ENCODE measurements around the gene NFYA. TPM values are rescaled to one million over a fixed set of nuclear protein-coding genes. Genes with fewer than 3 reads are reported as not detected.

The NFYA gene
- total and polyA plus RNA-seq, 2 donors (not counting 1 experiment from before 2014, with no cell fraction given), result 23.3 to 44.3 TPM

- H3K36me3 ChIP-seq (replicated peaks in 1 of 2; ENCODE audit: control extremely low read depth in 1 of 2, control insufficient read depth in 1 of 2, extremely low read depth in 1 of 2, insufficient read depth in 2 of 2, low read length in 1 of 2), result no peaks in the 10 kb centered on the region
- no peak overlapping the region for H3K9ac ChIP-seq (ENCODE audit: low read length)
- H3K79me2 ChIP-seq (ENCODE audit: control insufficient read depth, insufficient read depth, low read length), result no peaks in the 10 kb centered on the region
- H3K9me3 Mint-ChIP-seq (ENCODE audit: insufficient read depth), result no peaks in the 10 kb centered on the region
- peaks cover 10% of the 10 kb centered on the region for H3K4me1 Mint-ChIP-seq
- CTCF ChIA-PET, result no interaction called here
- H3K4me1 ChIP-seq (ENCODE audit: control insufficient read depth in 2 of 2, insufficient read depth in 2 of 2, low read length in 2 of 2), result peaks cover 4 to 7% of the 10 kb centered on the region in 2 donors
- TF ChIP-seq, protein P1, sequence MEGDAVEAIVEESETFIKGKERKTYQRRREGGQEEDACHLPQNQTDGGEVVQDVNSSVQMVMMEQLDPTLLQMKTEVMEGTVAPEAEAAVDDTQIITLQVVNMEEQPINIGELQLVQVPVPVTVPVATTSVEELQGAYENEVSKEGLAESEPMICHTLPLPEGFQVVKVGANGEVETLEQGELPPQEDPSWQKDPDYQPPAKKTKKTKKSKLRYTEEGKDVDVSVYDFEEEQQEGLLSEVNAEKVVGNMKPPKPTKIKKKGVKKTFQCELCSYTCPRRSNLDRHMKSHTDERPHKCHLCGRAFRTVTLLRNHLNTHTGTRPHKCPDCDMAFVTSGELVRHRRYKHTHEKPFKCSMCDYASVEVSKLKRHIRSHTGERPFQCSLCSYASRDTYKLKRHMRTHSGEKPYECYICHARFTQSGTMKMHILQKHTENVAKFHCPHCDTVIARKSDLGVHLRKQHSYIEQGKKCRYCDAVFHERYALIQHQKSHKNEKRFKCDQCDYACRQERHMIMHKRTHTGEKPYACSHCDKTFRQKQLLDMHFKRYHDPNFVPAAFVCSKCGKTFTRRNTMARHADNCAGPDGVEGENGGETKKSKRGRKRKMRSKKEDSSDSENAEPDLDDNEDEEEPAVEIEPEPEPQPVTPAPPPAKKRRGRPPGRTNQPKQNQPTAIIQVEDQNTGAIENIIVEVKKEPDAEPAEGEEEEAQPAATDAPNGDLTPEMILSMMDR (IDR thresholded peaks at IDR 0.05), result no peak
- no peak for TF ChIP-seq EZH2 (IDR thresholded peaks at IDR 0.05; ENCODE audit: borderline replicate concordance, insufficient read depth, low read depth, low read length, poor library complexity, severe bottlenecking)
- DNase-seq, result no peak
- ATAC-seq (ENCODE audit: low read depth), result no peak
- H3K4me3 ChIP-seq (ENCODE audit: control extremely low read depth in 1 of 5, extremely low read depth in 1 of 5, insufficient read depth in 1 of 5, low read depth in 2 of 5, low read length in 4 of 5), result no peak overlapping the region
- intact Hi-C loops (cut with micrococcal nuclease), result no loop called here
- H3K4me2 ChIP-seq (replicated peaks; ENCODE audit: low read depth, low read length, poor library complexity, severe bottlenecking), result no peak overlapping the region
- no peaks in the 10 kb centered on the region for H3K27me3 ChIP-seq (replicated peaks in 1 of 4; ENCODE audit: control extremely low read depth in 1 of 4, control insufficient read depth in 3 of 4, insufficient read depth in 4 of 4, low read length in 3 of 4)
- no peak overlapping the region for H3K4me3 Mint-ChIP-seq
- H3K27ac Mint-ChIP-seq, result no peak overlapping the region
- 97% methylated on average over 13 of the region's 13 CpGs for WGBS (ENCODE audit: insufficient coverage)
- H3K27me3 Mint-ChIP-seq, result no peaks in the 10 kb centered on the region
- H3K27ac ChIP-seq (ENCODE audit: low read length in 2 of 2), result no peak overlapping the region
- no peaks in the 10 kb centered on the region for H3K9me3 ChIP-seq (ENCODE audit: control extremely low read depth in 1 of 3, control insufficient read depth in 2 of 3, insufficient read depth in 1 of 3, low read length in 2 of 3)
- POLR2A ChIA-PET, result no interaction called here
- H4K20me1 ChIP-seq (ENCODE audit: control insufficient read depth, insufficient read depth, low read length, poor library complexity, severe bottlenecking), result no peaks in the 10 kb centered on the region
- no peak overlapping the region for H2AFZ ChIP-seq (ENCODE audit: insufficient read depth, low read depth, low read length, poor library complexity, severe bottlenecking)
Observed at GRCh38 chr6:41033776-41034175, 39.0 kb upstream of the NFYA start.

- H2AFZ ChIP-seq (ENCODE audit: insufficient read depth, low read depth, low read length, poor library complexity, severe bottlenecking), result no peak overlapping the region
- H3K4me2 ChIP-seq (replicated peaks; ENCODE audit: low read depth, low read length, poor library complexity, severe bottlenecking), result no peak overlapping the region
- ATAC-seq (ENCODE audit: low read depth) (no peak), DNase-seq (no peak)
- no peak overlapping the region for H3K4me3 Mint-ChIP-seq
- no peaks in the 10 kb centered on the region for H4K20me1 ChIP-seq (ENCODE audit: control insufficient read depth, insufficient read depth, low read length, poor library complexity, severe bottlenecking)
- CTCF ChIA-PET, result interaction anchor here (1.0 to 3.0 kb wide), 5 partner anchors 9 to 284 kb away, joined by 3 to 23 read pairs (median 5); no protein-coding TSS in a partner anchor
- no peaks in the 10 kb centered on the region for H3K9me3 ChIP-seq (ENCODE audit: control extremely low read depth in 1 of 3, control insufficient read depth in 2 of 3, insufficient read depth in 1 of 3, low read length in 2 of 3)
- no peaks in the 10 kb centered on the region for H3K79me2 ChIP-seq (ENCODE audit: control insufficient read depth, insufficient read depth, low read length)
- no peak overlapping the region for H3K9ac ChIP-seq (ENCODE audit: low read length)
- TF ChIP-seq EZH2 (IDR thresholded peaks at IDR 0.05; ENCODE audit: borderline replicate concordance, insufficient read depth, low read depth, low read length, poor library complexity, severe bottlenecking), result no peak
- TF ChIP-seq, protein P1 (IDR thresholded peaks at IDR 0.05), result no peak
- H3K27ac ChIP-seq (ENCODE audit: low read length in 2 of 2), result no peak overlapping the region
- POLR2A ChIA-PET, result no interaction called here
- intact Hi-C loops (cut with micrococcal nuclease), result no loop called here
- no CpG with 5 or more reads among the region's 3 CpGs for WGBS (ENCODE audit: insufficient coverage)
- H3K4me1 ChIP-seq (ENCODE audit: control insufficient read depth in 2 of 2, insufficient read depth in 2 of 2, low read length in 2 of 2), result no peaks in the 10 kb centered on the region
- no peaks in the 10 kb centered on the region for H3K27me3 Mint-ChIP-seq
- no peak overlapping the region for H3K4me3 ChIP-seq (ENCODE audit: control extremely low read depth in 1 of 5, extremely low read depth in 1 of 5, insufficient read depth in 1 of 5, low read depth in 2 of 5, low read length in 4 of 5)
- H3K9me3 Mint-ChIP-seq (ENCODE audit: insufficient read depth), result no peaks in the 10 kb centered on the region
- no peak overlapping the region for H3K27ac Mint-ChIP-seq
- no peaks in the 10 kb centered on the region for H3K36me3 ChIP-seq (replicated peaks in 1 of 2; ENCODE audit: control extremely low read depth in 1 of 2, control insufficient read depth in 1 of 2, extremely low read depth in 1 of 2, insufficient read depth in 2 of 2, low read length in 1 of 2)
- peaks cover under 1% of the 10 kb centered on the region for H3K4me1 Mint-ChIP-seq
- no peaks in the 10 kb centered on the region for H3K27me3 ChIP-seq (replicated peaks in 1 of 4; ENCODE audit: control extremely low read depth in 1 of 4, control insufficient read depth in 3 of 4, insufficient read depth in 4 of 4, low read length in 3 of 4)
Observed at GRCh38 chr6:41036186-41036585, 36.6 kb upstream of the NFYA start.
